HG03378 (cell line): ENCODE measurements around the gene SLX1A.
"Not testable (repeated sequence)": the region's sequence is repeated elsewhere in the genome, so short reads cannot be mapped to it uniquely, and the experiment has no call there.

Experiments used
- ATAC-seq: cut with Tn5 transposase; IDR thresholded peaks from one replicate; pipeline ENCODE4 v1.9.1; 2021; ENCODE audit warnings: mild to moderate bottlenecking, moderate library complexity; ENCODE audit not compliant: unreplicated experiment

SLX1A gene

DNA sequence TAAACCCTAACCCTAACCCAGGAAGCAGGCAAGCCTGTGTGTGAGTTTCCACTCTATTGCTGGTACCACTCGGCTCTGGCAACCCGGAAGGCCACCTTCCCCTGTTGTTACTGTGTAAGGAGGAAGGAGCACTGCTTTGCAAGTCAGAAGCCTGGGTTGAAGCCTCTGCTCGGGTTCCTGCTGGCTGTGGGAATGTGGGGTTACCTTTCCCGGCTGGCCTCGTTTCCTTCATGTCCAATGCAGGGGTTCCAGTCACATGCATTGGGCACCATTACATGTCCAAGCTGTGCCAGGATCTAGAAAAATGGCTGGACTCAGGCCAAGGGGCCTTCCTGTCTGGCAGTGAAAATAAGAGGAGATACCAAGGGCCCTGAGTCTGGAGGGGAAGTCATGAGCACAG lies 23.4 kb downstream of the SLX1A start:
- ATAC-seq: not testable (repeated sequence)
